GM18526 (cell line): ENCODE data around the gene ALDH3A2.

Experiments
- POLR2A ChIP-seq: IDR thresholded peaks from 3 replicates; pipeline ENCODE4 v1.6.1; 2011; ENCODE audit not compliant: insufficient read length; ENCODE audit errors: extremely low read depth

Gene ALDH3A2

DNA sequence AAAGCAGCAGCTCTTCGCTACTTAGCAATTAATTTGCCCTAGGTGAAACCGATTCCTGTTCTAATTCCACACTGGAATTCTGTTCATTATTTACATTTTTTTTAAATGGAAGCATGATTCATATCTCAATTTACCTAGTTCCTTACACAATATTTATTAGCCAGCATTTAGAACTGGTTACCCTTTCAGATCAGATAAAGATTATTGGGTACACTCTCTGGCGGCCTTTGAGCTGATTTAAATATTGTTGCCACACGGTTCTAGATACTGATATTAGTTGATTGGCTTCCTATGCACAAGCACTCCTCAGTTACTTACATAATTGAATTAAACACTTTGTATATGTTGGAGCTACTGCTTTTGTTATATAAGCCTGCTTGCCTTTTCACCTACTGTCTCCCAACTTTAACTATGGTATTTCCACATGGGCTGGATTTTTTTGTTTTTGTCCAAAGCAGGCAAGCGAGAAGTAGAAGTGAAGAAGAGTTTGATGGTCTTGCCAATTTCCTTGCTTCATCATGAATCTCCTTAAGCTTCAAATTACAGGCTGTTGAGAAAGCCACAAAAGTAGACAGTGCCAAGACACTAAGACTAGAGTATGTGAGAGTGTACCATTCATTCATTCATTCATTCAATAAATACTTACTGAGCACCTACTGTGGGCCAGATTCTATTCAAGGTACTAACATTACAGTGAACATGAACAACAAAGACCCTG lies 3.9 kb upstream of the ALDH3A2 start:
- TF ChIP-seq POLR2A: no peak

DNA sequence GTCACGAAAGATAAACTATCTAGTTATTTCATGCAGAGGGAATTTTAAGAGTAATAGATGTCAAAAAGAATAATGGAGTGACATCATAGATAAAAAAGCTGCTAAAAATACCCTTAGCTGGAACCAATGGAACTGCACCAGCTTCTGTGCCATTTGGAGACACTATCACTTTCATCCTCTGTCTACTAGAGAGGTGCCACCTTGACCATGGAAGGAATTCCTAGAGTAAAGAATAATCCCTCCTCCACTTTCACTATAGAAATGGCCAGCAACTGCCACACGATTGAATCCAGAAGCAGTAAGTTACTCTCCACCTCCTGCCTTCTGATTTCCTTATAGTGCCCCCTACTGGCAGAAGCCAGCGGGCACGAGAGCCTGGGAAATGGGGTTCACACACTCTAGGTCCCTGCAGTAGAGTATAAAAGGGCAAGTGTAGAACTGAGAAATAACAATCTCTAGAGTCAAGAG lies 2.8 kb upstream of the ALDH3A2 start:
- TF ChIP-seq POLR2A: no peak

- TF ChIP-seq POLR2A: no peak
Observed at GRCh38 chr17:19646788-19647696, 1.5 kb upstream of the ALDH3A2 start.

GRCh38 chr17:19647697-19648474 lies 665 bp upstream of the ALDH3A2 start:
- TF ChIP-seq POLR2A: no peak

DNA sequence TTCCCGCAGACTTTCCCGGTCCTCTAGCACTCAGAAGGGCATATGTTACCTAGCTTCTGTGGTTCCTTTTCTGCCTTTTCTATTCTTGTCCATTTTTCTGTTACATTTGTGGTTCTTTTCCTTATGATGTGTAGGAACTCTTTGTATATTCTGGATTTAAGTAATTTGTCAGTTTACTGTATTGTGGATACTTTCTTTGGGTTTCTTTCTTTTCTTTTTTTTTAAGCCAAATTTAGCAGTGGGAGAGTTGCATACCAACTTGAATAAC lies 657 bp downstream of the ALDH3A2 start:
- TF ChIP-seq POLR2A: no peak

DNA sequence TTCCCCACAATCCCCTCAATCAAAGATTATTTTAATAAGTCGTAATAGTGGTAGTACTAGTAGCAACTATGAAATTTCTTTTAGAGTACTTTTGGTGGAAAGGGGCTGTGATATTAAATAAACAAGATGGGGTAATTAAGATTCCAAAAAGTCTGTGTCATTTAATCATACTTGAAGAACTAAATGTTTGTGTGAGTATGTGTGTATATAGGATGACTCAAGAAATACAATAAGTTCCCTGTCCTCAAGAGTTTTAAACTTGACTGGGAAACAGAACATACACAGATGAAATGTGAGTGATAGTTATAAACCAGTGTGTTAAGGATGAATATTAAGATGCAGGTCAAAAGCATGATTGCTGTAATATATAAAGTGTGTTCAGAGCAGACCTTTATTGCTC lies 2.3 kb downstream of the ALDH3A2 start:
- TF ChIP-seq POLR2A: no peak

DNA sequence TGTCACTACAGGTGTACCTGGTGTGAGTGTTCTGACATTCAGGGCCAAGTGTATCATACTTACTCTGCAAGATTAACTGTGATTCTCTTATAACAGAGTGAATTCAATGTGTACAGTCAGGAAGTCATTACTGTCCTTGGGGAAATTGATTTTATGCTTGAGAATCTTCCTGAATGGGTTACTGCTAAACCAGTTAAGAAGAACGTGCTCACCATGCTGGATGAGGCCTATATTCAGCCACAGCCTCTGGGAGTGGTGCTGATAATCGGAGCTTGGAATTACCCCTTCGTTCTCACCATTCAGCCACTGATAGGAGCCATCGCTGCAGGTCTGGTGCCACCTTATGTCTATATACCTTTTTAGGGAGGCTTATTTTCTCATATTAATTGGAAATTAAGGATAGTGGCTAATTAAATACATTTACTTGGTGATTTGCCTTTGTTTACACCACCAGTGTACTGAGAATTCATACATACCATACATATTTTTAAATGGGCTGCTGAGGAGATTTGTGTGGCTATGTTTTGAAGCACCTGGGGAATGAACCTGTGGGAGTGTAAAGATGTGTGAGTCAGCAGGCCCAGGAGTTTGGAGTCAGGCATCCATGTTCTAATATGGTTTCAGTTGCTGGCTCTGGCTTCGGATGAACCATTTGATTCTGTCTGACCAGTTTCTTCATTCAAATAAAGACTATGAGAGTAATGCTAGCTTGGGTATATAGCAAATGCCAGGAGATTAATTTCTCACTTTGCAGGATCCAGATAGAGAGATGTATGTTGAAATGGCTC lies 3.1 kb downstream of the ALDH3A2 start:
- no peak for TF ChIP-seq POLR2A

GRCh38 chr17:19652595-19652994 lies 4.0 kb downstream of the ALDH3A2 start:
- no peak for TF ChIP-seq POLR2A

DNA sequence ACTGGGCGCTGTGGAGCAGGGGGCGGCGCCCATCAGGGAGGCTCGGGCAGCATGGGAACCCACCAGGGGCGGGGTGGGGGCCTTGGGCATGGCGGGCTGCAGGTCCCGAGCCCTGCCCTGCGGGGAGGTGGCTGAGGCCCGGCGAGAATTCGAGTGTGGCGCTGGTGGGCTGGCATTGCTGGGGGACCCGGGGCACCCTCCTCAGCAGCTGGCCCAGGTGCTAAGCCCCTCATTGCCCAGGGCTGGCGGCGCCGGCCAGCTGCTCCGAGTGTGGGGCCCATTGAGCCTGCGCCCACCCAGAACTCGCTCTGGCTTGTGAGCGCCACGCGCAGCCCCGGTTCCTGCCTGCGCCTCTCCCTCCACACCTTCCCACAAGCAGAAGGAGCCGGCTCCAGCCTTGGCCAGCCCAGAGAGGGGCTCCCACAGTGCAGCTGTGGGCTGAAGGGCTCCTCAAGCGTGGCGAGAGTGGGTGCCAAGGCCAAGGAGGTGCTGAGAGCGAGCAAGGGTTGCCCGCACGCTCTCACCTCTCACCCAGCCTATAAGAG lies 5.9 kb downstream of the ALDH3A2 start:
- no peak for TF ChIP-seq POLR2A

GRCh38 chr17:19654896-19655295 lies 6.3 kb downstream of the ALDH3A2 start:
- no peak for TF ChIP-seq POLR2A

DNA sequence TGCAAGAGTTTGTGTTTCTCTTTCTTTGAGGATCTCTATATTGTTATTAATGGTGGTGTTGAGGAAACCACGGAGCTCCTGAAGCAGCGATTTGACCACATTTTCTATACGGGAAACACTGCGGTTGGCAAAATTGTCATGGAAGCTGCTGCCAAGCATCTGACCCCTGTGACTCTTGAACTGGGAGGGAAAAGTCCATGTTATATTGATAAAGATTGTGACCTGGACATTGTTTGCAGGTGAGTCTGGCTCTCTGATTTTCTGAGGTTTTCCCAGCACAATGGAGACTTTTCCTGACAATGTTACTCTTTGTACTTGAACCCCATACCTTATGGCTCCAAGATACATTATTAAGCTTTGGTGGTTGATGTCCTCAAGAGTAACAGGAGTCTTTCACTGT lies 7.8 kb downstream of the ALDH3A2 start:
- TF ChIP-seq POLR2A: no peak

DNA sequence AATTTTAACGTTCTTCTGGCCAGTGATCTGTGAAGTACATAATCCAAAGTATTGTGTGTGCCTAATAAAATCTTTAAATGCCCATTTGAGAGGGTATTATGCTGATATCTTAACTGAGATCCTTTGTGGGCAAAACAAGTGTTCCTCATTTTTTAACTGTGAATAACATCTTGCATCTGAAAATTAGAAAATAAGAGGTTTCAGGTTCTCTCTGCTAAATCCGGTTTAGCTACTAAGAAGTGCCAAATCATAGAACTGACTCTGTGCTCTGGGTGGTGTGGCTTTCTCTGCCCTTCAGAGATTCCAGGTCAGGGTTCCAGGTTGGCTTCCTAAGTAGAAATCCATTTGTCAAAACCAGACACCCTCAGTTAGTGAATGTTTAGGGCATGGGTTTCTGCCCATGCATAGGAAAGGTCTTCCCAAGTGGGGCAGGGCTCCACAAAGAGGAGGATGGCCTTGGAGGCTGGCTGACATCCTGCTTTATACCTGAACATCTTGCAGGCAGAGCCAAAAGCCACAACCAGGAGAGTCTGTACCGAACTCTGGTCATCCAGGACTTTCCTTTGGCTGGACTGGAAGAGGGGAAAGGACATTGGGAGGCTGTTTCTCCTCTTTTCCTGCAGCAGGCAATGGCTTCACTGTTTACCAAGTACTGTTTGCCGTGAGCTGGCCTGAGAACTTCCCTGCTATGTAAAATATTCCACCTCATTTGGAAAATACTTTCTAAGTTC lies 8.5 kb downstream of the ALDH3A2 start:
- no peak for TF ChIP-seq POLR2A

- TF ChIP-seq POLR2A: no peak
Observed at GRCh38 chr17:19659366-19660177, 11.0 kb downstream of the ALDH3A2 start.
